Gastrocnemius medialis (tissue), 4 donors: ENCODE results near the gene REEP1. TPM values are rescaled to one million over a fixed set of nuclear protein-coding genes. Genes with fewer than 3 reads are reported as not detected.

Source experiments
- ATAC-seq, 2 donors: fragments of 150-250 bp; one replicate each; pipeline ENCODE4 v1.9.1; 2016
- DNase-seq, 2 donors: peaks; one replicate each; pipeline ENCODE4 v3.0.0-alpha.2; 2019
- H3K27ac ChIP-seq, 4 donors: fragments of 200-600 bp; sonication (generic); 1 replicate in 1 of 4; 2 replicates in 3 of 4; pipeline ENCODE4 v1.5.1; 2016 to 2018; ENCODE audit warnings: mild to moderate bottlenecking in 2 of 4, moderate library complexity in 1 of 4
- H3K27me3 ChIP-seq, 3 donors: fragments of 200-600 bp; sonication (generic) in 2 of 3; 1 replicate in 1 of 3; 2 replicates in 2 of 3; pipeline versions ENCODE4 v1.5.1 to v1.6.0; 2016 to 2019; ENCODE audit warnings: mild to moderate bottlenecking in 1 of 3, moderate library complexity in 1 of 3
- H3K36me3 ChIP-seq, 2 donors: fragments of 200-600 bp; sonication (generic) in 1 of 2; one replicate each; pipeline ENCODE4 v1.5.1; 2017 to 2018
- H3K4me1 ChIP-seq, 2 donors: fragments of 200-600 bp; sonication (generic) in 1 of 2; one replicate each; pipeline ENCODE4 v1.5.1; 2016 to 2017; ENCODE audit warnings: mild to moderate bottlenecking in 2 of 2
- H3K4me3 ChIP-seq, 4 donors: fragments of 200-600 bp; sonication (generic) in 3 of 4; 1 replicate in 1 of 4; 2 replicates in 3 of 4; pipeline ENCODE4 v1.5.1; 2016 to 2019; ENCODE audit warnings: mild to moderate bottlenecking in 2 of 4
- H3K9me3 ChIP-seq, 3 donors: fragments of 200-600 bp; sonication (generic) in 2 of 3; 1 replicate in 1 of 3; 2 replicates in 2 of 3; pipeline ENCODE4 v1.5.1; 2016 to 2019
- POLR2A ChIP-seq, 2 donors: fragments of 450-650 bp; IDR thresholded peaks; one replicate each; pipeline ENCODE4 v1.6.1; 2017; ENCODE audit warnings: antibody characterized with exemption in 2 of 2, mild to moderate bottlenecking in 2 of 2, moderate library complexity in 2 of 2
- in situ Hi-C, 4 donors: fragments of 200-750 bp; cut with MboI; loops; one replicate each; pipeline versions ENCODE4 v1.15.0 to v1.8.0; 2017; ENCODE audit warnings: low sequenced_read_pairs in 4 of 4
- intact Hi-C: fragments of 100-400 bp; cut with DNase I; formaldehyde crosslinking; loops from one replicate; pipeline ENCODE4 v1.15.1; 2023; ENCODE audit warnings: low total_unique reads
- total RNA-seq, 4 donors: library from RNA; depleted of rRNA; stranded (reverse); fragments of >200 nt; gene quantifications; one replicate each; pipeline versions ENCODE4 v1.1.0 to v1.2.3, GENCODE V29; 2016
- TF ChIP-seq, protein P1 (sequence below), 5 experiments: fragments of 450-650 bp in 3 of 5; fragments of 200-600 bp in 2 of 5; sonication (generic) in 2 of 5; IDR thresholded peaks in 4 of 5; conservative IDR thresholded peaks in 1 of 5; 1 replicate in 4 of 5; 2 replicates in 1 of 5; pipeline ENCODE4 v1.5.1; 2016 to 2019; ENCODE audit warnings: antibody characterized with exemption in 5 of 5, mild to moderate bottlenecking in 3 of 5, moderate library complexity in 3 of 5

Gene REEP1
- total RNA-seq, 4 donors from 2014 or later: 4.2 to 16.0 (median 6.3) TPM

DNA sequence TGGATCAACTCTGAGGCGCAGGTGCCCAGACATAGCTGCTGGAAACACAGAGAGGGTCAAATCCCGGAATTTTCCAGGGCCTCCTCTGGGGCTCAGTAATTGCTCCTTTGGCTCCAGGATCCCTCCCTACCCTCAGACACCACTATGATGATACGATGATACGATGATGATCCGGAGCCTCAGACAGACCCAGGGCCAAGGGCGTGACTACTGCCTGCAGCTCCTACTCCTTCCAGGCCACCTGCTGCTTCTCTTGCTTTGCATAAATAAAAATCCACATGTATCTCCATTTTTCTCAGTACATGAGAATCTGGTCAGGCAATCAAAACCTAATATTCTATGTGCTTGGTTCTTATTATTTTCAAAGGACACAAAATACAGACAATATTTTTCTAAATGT is 104.5 kb downstream of the REEP1 start:
- no peak overlapping the region for H3K4me3 ChIP-seq
- H3K4me1 ChIP-seq: peaks cover 7 to 13% of the 10 kb centered on the region in 2 donors
- intact Hi-C loops (no loop called here), in situ Hi-C loops (loop anchor here in 1 of 4 donors (10.0 kb wide), 1 partner anchor 132 kb away; no protein-coding TSS in a partner anchor)
- H3K27me3 ChIP-seq: no peaks in the 10 kb centered on the region
- DNase-seq: no peak
- H3K36me3 ChIP-seq: no peaks in the 10 kb centered on the region
- ATAC-seq: no peak
- no peak overlapping the region for H3K27ac ChIP-seq
- TF ChIP-seq, protein P1, sequence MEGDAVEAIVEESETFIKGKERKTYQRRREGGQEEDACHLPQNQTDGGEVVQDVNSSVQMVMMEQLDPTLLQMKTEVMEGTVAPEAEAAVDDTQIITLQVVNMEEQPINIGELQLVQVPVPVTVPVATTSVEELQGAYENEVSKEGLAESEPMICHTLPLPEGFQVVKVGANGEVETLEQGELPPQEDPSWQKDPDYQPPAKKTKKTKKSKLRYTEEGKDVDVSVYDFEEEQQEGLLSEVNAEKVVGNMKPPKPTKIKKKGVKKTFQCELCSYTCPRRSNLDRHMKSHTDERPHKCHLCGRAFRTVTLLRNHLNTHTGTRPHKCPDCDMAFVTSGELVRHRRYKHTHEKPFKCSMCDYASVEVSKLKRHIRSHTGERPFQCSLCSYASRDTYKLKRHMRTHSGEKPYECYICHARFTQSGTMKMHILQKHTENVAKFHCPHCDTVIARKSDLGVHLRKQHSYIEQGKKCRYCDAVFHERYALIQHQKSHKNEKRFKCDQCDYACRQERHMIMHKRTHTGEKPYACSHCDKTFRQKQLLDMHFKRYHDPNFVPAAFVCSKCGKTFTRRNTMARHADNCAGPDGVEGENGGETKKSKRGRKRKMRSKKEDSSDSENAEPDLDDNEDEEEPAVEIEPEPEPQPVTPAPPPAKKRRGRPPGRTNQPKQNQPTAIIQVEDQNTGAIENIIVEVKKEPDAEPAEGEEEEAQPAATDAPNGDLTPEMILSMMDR (IDR thresholded peaks at IDR 0.05 in 4 of 5, conservative IDR thresholded peaks at IDR 0.05 in 1 of 5): no peak
- TF ChIP-seq POLR2A (IDR thresholded peaks at IDR 0.05): no peak
- no peaks in the 10 kb centered on the region for H3K9me3 ChIP-seq

DNA sequence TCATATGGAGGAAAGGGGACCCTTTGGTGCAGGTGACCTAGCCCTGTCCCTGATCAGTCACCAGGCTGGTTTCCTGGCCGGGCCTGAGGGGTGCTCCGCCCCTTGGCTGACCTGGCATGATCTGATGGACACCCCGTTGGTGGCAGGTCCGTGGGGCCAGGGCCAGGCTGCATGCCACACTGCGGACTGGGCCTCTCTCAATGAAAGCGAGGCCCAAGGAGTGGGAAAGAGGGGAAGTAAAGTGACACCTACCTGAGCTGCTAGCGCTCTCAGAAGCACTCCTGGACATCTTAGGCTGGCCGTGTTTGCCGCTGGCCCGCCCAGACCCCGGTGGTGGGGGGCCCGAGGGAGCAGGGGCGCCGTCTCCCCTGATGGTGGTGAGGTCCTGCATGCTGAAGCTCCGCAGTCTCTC is 105.0 kb downstream of the REEP1 start:
- Histone ChIP-seq H3K36me3 (no peaks in the 10 kb centered on the region), H3K9me3 (no peaks in the 10 kb centered on the region), H3K27me3 (no peaks in the 10 kb centered on the region), H3K4me3 (no peak overlapping the region), H3K4me1 (peaks cover 7 to 13% of the 10 kb centered on the region in 2 donors), H3K27ac (no peak overlapping the region)
- DNase-seq (no peak), ATAC-seq (no peak)
- TF ChIP-seq, protein P1 (IDR thresholded peaks at IDR 0.05 in 4 of 5, conservative IDR thresholded peaks at IDR 0.05 in 1 of 5): no peak
- TF ChIP-seq POLR2A (IDR thresholded peaks at IDR 0.05): no peak
- in situ Hi-C loops: loop anchor here in 1 of 4 donors (10.0 kb wide), 1 partner anchor 132 kb away; no protein-coding TSS in a partner anchor
- intact Hi-C loops: no loop called here

DNA sequence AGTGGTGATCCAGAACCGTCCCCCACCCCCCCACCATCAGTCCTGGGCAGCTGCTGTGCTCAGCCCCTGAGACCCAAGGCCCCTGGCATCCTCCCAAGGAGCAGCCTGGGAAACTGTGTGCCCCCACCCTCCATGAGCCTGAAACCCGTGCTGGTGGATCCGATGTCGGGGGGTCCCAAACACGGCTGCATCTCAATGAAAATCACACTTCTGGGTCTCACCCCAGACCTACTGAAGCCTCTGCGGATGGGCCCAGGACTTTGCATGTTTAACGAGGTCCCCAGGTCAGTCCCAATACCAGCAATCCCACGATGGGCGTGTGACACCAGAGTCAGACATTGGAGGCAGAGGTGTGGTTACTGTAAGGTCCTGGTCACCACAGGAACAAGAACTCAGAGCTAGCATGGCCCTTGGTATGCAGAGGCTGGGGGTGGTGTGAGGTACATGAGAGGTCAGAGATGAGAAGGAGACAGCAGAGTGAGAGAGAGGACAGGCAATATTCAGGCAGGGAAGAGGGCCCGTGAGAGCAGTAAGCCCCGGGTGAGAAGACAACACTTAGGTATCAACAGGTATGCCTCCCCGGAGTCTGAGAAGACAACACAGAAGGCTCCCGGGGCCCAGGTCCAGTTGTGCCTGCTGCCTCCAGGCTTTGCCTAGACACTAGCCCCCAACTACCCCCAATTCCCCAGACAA is 105.6 kb downstream of the REEP1 start:
- TF ChIP-seq, protein P1 (IDR thresholded peaks at IDR 0.05 in 4 of 5, conservative IDR thresholded peaks at IDR 0.05 in 1 of 5): no peak
- TF ChIP-seq POLR2A (IDR thresholded peaks at IDR 0.05): no peak
- Histone ChIP-seq H3K36me3 (no peaks in the 10 kb centered on the region), H3K27ac (no peak overlapping the region), H3K27me3 (no peaks in the 10 kb centered on the region), H3K9me3 (no peaks in the 10 kb centered on the region), H3K4me3 (no peak overlapping the region), H3K4me1 (peaks cover 7 to 13% of the 10 kb centered on the region in 2 donors)
- intact Hi-C loops (no loop called here), in situ Hi-C loops (loop anchor here in 1 of 4 donors (10.0 kb wide), 1 partner anchor 133 kb away; no protein-coding TSS in a partner anchor)
- ATAC-seq (no peak), DNase-seq (no peak)

DNA sequence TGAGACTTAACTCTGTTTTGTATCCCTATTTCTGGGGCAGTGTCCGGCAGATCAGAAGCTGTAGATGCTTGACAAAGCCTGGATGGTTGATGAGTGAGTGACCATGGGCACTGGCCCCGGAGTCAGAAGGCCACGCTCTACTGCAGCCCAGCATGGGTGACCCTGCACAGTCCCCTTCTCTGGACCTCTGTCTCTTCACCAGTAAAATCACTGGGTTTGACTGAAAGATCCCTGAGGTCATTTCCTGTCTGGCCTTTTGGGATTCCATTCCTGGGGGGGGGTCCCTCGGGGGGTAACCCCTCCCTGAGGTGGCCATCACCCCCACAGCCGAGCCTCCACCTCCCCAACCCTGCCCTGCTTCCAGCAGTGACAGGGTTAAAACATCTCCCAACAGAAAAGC is 106.5 kb downstream of the REEP1 start:
- ATAC-seq: no peak
- no peaks in the 10 kb centered on the region for H3K36me3 ChIP-seq
- H3K4me1 ChIP-seq: peaks cover 6 to 13% of the 10 kb centered on the region in 2 donors
- H3K4me3 ChIP-seq: no peak overlapping the region
- intact Hi-C loops: no loop called here
- in situ Hi-C loops: loop anchor here in 1 of 4 donors (10.0 kb wide), 1 partner anchor 134 kb away; no protein-coding TSS in a partner anchor
- TF ChIP-seq POLR2A (IDR thresholded peaks at IDR 0.05): no peak
- TF ChIP-seq, protein P1 (IDR thresholded peaks at IDR 0.05 in 4 of 5, conservative IDR thresholded peaks at IDR 0.05 in 1 of 5): no peak
- no peak for DNase-seq
- no peak overlapping the region for H3K27ac ChIP-seq
- H3K27me3 ChIP-seq: no peaks in the 10 kb centered on the region
- H3K9me3 ChIP-seq: no peaks in the 10 kb centered on the region
